GM19023 (cell line): ENCODE results near the gene GALNT18.
"Not testable (repeated sequence)": the region's sequence is repeated elsewhere in the genome, so short reads cannot be mapped to it uniquely, and the experiment has no call there.

Experiments
- ATAC-seq: cut with Tn5 transposase; IDR thresholded peaks from one replicate; pipeline ENCODE4 v1.9.1; 2021; ENCODE audit warnings: mild to moderate bottlenecking, moderate library complexity; ENCODE audit not compliant: unreplicated experiment

Gene GALNT18

DNA sequence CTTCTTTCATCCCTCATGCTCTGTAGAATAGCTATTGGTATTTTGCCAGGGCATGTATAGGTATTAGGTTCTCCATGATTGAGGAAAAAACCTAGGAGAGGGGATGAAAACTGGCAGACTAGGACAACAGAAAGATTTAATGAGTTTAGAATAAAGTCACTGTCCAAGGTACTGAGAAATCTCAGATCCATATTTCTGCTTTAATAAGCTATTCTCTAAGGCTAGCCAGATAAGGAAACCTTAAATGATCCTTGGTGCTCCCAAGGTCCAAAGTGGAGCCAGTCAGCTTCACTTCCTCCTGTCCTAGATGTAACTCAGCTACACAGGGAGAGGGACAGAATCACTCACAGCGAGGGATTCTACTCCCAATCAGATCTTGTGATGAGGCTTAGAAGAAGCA is 255.0 kb downstream of the GALNT18 start:
- no peak for ATAC-seq

DNA sequence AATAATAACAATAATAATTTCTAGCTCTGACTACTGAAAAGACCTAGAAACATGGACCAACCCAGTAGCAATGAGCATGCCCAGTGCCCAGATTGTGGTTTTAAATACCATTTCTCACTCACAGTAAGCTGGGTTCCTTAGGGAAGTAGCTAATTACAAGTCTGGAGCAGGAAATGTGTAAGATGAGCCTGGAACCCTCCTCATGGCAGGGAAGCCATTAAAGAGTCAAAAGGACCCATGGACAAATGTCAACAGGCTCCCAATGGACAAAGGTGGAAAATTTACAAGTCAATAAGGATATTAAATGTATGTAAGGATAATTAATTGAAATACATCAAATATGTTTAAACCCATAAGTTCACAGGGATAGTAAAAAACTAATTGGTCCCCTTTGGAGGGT is 258.1 kb downstream of the GALNT18 start:
- no peak for ATAC-seq

DNA sequence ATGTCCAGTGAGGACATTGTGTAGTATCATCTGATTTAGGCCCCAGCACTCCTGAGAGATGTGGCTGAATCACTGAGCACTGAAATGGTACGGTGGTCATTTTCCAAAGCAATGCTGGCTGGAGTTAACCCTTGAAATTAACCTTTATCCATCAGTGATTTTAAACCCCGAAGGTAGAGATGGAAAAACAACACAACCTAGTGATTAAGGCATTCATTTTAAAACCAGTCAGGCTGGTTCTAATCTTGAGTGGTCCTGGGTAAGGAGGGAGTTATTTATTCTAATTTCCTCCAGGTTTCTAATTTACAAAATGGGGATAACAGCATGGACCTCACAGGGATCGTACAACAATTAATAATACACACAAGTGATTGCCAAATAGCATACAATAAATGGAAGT is 262.2 kb downstream of the GALNT18 start:
- ATAC-seq = no peak

DNA sequence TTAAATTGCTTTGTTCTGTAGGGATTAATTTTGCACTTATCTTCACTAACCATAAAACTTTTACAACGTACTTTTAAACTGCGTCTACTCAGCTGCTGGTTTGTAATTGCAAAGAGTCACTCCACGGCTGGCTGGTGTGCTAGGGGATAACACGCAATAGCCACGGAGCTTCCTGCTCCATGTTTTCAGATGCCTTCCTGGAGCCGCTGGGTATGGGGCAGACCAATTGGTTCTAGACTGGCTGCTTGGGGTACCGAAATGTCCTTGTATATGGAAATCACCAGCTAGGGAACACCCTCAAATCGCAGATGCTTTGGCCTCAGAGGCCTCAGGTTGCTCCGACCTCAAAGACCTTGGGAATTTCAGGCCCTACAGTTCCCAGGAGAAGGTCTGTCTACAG is 265.0 kb downstream of the GALNT18 start:
- ATAC-seq = no peak

DNA sequence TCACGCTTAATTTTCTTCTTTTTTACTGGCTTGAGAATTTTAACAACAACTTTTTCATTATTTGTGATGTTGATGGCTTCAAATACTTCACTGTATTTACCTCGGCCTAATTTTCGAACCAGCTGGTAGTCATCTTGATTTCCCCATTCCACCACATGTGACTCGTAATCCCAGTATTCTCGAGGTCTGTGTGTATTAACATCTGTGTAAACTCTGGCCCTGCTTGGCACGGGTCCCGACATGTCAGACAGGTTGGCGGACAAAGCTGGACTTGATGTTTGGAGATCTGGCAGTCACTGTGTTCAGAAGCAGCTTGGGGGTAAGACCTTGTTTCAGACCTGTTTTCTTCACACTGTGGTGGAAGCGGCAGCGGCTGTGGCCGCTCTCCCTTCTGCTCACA is 268.9 kb downstream of the GALNT18 start, which contains the start of gene CSNK2A3:
CSNK2A3 (minus strand) TSS at position 373 of the 400 bp plus-strand sequence; CDS start at position 242, 131 bp downstream.
- not testable (repeated sequence) for ATAC-seq

DNA sequence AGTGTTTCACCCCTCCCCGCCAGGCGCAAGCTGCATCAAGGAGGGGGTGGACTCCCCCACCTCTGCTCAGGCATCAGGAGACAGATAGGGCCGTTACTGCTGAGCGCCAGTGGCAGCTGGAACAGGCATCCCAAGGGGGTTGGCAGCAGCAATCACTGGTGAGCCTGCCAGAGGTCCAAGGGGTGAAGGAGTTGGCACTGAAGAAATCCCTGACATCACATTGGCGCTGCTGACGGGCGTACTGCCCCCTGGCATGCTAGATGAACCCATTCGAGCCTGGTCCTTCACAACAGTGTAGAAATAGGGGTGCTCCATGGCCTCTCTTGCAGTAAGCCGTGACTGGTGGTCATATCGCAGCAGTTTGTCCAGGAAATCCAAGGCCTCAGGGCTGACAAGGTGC is 270.0 kb downstream of the GALNT18 start:
- ATAC-seq = not testable (repeated sequence)

DNA sequence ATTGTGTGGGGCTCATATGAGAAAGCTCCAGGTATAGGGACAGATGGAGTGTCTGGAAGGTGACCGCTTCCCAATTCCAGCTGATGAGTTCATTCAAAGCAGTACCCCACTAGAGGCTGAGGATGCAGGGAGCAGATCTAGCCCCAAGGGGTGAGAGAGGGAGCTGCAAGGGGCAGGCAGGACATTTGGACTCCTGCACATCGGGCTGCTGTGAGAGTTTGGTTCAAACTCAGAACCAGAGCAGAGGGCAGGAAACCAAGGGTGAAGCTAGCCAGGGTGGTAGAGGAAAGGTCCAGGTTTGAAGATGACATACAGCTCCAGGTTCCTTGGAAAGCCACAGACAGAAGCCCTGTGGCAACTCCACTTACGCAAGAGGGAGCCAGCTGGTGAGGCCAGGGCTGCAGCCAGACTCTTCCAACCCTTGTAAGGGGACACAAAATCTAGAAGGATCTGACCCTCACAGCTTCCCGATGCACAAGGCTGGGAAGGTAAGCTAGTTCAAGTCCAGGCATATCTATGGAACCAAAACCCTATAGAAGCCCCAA is 270.7 kb downstream of the GALNT18 start:
- no peak for ATAC-seq

DNA sequence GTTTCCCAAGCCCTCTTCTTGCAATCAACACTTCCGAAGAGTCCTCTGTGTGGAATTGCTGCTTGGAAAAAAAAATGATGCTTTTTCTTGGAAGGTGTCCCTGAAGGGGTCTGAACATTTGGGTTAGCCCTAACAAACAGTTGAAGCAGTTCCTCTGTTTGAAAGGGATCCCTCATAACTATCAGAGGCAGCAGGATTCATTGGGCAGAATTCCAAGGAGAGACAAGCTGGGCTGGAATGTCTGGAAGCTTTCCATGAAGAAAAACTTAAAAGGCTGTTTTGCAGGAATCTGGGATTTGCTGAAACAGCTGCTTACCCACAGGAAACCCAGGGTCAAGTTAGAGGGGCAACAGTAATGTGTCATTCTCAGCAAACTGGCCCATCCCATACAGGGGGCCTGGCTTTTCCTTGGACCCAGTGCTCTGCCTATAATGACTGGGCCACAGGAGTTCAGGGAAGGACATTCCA is 271.9 kb downstream of the GALNT18 start:
- ATAC-seq = no peak

DNA sequence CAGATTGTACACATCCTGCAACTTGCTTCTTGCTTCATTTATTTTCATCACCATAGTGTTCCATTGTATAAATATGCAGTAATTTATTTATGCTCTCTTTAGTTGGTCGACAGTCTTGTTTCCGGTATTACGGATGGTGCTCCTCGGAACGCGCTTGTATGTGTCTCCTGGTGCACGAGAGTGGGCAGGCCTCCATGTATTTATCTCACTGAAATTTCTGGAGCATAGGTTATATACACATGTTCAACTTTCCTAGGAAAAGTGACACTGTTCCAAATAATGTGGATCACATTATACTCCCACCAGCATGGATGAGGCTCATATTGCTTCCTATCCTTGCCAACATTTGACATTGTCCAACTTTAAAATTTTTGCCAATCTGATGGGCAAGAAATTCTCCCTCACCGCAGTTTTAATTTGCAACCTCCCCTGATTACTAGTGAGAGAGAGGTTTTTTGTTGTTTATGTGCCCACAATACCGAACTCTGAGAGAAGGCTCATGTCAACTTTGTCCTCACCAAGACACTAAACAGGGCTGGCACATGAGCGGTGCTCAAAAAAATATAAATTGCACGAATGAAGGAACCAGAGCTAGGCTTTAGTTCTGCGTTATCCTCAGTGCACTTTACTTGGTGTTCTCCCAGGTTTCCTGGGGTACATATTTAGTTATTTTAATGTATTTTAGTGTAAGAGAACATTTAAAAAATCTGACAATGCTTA is 272.5 kb downstream of the GALNT18 start:
- ATAC-seq = no peak

DNA sequence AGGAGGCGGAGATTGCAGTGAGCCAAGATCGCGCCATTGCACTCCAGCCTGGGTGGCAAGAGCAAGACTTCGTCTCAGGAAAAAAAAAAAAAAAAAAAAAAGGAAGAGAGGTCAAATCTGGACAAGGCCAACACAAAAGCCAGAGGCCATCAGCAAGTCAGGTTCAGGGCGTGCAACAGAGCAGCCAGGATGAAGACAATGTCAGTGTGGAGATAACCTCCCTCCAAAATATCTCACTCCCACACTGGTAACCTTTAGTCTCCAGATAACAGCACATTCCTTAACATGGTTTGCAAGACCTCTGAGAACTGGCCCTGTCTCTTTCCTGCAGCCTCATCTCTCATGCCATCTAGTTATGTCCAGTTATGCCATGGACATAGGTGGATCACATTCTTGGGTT is 273.5 kb downstream of the GALNT18 start:
- no peak for ATAC-seq

DNA sequence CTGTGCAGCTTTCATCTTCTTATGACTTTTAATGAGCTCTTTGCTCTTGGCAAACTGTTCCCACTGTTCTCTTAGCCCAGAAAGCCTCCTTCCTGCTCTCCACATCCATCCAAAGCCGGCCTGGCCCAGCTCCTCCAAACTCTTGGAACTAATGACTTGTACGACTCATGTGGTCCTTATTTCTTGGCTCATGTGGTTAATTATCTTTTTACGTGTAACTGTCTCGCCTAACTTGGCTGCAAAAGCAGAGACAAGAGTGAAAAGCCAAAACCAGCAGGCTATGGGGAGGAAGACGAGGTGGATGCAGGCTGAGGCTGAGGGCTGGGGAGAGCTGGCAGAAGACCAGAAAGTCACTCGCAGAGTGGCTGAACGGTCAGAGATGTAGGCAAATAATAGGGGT is 274.2 kb downstream of the GALNT18 start:
- ATAC-seq = no peak

DNA sequence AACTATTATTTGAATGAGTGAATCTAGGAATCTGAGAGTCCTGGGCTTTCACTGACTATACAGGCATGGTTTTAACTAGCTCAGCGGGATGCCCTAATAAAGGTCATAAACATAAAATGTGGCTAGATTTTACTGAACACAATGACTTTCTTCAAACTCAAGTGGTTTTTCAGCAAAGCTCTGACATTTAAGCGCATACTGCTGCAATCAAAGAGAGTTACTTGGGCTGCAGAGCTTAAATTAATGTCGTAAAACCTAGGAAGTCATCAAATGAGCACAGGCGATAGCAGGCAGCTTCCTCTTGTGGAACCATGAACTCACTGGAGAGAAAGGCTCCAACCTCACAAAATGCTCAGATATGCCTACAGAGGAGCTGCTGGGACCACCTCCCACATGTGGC is 275.5 kb downstream of the GALNT18 start:
- no peak for ATAC-seq

DNA sequence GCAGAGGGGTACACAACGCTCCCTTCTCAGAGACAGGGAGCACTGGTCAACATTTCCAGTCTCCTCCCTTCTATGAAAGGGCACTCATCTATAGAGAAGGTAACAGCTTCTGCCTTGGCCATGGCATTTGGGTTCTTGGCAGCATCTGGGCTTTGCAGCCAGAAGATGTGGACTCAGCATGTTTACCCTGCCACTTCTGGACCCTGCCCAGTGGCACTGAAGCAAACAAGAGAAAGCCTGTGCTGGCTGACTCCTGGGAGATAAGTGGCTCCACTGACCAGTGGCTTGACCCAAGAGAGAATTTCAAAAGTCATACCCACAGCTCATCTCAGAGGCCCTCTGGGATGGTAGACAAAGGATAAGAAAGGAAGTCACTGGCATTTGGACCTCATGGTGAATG is 276.7 kb downstream of the GALNT18 start:
- ATAC-seq = no peak

DNA sequence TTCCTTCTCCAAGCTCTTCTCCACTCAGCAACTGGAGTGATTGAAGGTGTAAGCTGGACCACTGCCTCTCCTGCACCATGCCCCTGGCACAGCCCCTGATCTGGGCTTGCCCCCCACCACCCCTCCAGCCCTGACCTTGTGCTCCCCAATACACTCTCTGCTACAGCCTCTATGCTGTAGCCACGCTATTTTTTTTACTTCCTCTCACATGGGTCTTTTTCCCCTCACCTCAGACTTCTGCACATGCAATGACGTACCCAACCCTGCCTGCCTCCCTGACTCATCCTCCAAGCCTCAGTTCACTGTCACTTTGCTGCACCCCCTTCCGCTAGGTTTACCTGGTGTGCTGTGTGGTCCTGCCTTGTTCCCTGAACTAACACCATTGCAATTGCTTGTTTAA is 277.8 kb downstream of the GALNT18 start:
- ATAC-seq = no peak

DNA sequence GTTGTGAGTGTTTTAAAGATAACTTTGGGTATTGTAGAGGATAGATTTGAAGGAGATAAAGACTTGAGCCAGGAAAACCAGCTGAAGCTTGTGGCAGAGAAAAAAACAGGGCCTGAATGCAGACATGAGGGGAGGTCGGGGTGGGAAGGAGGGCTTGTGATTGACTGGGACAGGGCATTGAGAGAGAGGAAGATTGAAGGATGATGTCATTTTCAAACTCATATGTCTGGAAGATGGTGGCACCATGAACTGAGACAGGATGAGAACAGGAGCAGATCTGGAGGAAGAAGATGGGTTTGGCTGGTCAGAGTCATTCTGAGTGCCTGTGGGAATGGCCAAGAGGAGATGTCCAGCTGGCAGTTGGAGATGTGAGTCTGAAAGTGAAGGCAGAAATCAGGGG is 283.5 kb downstream of the GALNT18 start:
- ATAC-seq = no peak

DNA sequence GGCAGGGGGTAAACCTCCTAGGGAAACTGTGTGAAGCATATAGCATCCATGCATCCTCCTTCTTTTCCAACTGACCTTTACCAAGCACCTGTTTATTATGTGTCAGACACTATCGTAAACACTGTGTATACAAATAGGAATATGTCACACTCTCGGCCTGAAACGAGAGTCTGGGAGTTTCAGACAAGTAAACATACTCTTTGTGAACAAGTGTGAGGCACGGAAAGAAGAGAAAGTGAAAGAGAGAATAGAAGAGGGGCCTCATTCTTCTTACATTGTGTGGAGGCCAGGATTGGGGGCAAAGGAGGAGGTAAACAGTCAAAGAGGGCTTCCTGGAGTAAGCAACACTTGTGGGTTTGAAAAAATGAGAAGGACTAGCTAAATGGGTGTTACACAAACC is 285.1 kb downstream of the GALNT18 start:
- ATAC-seq = no peak

DNA sequence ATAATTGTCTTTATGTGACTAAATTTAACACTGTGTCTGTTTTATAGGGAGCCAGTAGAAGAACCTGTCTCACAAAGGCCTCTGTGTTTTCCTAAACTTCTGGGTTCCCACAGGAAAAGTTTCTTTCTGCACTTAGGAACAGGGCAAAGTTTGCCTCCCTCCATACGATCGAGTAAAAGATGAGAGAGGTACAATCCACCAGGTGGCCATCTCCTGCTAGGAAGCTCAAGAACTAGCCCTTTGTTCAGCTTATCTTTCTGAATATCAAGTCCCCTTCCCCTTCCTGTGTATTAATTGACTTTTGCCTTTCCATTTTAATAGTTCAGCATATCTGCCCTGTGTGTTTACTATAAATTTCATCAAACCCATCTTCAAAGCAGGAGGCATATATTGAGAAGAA is 286.8 kb downstream of the GALNT18 start:
- ATAC-seq = no peak

DNA sequence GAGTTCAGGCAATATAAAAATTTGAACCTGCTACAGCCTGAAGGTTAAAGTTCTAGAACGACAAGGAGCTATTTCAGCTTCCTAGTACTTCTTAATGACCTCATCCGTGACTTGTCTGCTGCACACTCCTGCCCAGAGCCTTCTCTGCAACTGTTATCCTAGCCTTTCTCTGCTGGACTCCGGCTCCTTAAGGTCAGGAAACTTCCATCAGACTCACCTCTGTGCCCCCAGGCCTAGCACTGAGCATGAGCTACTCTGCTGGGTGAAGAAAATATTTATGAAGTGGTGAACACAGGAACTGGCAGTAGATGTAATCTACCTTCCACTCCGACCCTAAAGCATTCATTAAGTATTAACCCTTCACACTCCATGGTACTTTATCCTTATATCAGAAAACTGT is 287.2 kb downstream of the GALNT18 start:
- no peak for ATAC-seq

DNA sequence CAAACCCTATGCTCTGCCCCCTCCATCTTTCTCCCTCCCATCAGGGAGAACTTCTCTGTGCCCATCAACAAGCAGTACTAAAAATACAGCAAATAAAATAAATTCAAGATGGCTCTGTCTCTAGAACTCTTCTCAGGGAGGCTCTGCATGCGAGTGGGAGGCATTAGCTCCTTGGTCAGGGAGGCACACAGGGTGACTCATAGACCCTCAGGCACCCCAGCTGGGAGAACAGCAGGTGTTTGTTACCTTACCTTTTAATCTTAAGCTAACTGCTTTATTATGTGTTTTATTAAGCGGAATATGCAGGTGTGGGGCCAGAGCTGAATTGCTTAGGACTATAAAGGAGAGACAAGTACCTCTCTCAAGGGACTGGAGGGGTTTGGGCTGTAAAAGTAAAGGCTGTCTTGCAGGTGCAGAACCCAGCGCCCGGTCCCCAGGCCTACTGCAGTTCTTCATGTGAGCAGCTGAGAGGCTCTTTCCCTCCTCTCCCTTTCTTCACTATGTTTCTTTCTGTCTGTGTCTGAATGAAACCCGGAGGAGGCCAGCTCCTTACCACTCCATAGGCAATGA is 289.6 kb downstream of the GALNT18 start:
- no peak for ATAC-seq

DNA sequence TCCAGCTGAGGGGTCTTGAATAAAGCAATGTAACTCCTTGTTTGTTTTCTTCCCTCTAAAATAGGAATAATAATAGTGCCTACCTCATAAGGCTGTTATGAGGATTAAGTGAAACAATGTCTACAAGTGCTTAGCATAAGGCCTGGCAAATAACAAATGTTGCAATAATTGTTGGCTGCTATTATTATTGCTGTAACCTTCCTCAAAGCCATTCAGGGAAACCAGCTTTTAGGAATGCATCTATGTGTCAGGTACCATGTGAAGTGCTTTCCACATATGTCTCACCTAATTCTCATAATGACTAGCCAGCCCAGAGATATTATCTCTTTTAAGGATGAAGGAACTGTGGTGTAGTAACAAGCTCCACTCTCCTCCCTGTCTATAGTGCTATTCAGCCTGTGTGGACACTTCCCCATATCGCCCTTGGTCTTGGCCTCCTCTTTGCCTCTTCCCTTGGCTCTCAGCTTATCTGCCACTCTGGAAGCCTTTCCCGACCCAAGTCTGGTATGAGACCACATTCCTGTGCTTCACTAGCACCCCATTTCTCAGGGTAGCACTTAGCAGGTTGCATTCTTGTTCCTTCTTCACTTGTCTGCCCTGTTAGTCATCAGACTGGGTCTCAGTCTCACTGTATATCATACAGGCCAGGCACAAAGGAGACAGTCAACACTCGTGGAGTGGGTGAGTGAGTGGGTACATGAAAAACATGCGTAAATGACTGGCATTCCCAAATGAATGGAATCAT is 292.6 kb downstream of the GALNT18 start:
- ATAC-seq = no peak

DNA sequence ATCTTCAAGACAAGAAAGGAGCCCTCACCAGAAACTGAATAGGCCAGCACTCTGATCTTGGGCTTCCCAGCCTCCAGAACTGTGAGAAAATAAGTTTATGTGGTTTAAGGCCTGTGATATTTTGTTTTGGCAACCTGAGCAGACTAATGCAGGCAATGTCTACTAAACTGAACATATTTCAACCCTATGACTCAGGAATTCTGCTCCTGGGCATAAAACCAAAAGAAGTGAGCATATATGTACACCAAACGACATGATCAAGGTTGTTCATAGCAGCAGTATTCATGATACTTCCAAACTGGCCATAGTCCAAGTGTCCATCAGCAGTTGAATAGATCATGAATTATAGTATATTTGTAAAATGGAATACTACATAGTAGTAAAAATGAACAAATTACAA is 297.7 kb downstream of the GALNT18 start:
- ATAC-seq = no peak

DNA sequence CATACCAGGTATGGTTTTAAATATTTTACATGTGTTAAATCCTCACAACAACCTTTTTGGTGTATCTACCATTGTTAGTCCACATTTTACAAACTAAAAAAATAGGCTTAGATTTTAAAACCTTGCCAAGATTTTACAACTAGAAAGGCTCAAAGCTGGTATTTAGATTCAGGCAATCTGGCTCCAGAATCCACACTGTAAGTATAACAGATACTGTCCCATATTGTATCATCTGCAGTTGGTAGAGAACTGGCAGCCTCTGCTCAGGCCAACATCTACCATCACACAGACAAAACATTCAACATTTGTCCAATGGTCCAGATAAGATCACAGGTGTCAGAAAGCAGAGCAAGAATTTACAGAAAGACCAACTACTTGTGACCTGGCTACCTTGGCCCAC is 299.7 kb downstream of the GALNT18 start:
- ATAC-seq = no peak
